OCI-LY3 (cell line): ENCODE data around the gene DUSP2.
A peak's percentile ranks its signal among the peaks of the same experiment; 100 is the strongest.

Experiments
- H2AFZ ChIP-seq: fragments of 200-600, 300-600 bp; shearing (Covaris generic); 2 replicates; pipeline ENCODE4 v1.6.0; 2014; ENCODE audit warnings: antibody characterized with exemption, low read depth, low read length
- H3K27ac ChIP-seq: fragments of 200-600, 300-600 bp; sonication (generic); 2 replicates; pipeline ENCODE4 v1.5.1; 2014; ENCODE audit warnings: mild to moderate bottlenecking, low read length, moderate library complexity, mixed read lengths
- H3K27me3 ChIP-seq: fragments of 200-600, 300-600 bp; sonication (generic); 2 replicates; pipeline ENCODE4 v1.6.1; 2014; ENCODE audit warnings: low read depth, low read length, mixed read lengths
- H3K36me3 ChIP-seq: fragments of 200-600, 300-600 bp; sonication (generic); replicated peaks from 2 replicates; pipeline ENCODE3; 2014; ENCODE audit warnings: low read depth, low read length, mixed read lengths
- H3K4me1 ChIP-seq: fragments of 300-600, 200-600 bp; sonication (generic); 2 replicates; pipeline ENCODE4 v1.6.1; 2014; ENCODE audit warnings: low read length, mixed read lengths
- H3K4me2 ChIP-seq: fragments of 200-600, 300-600 bp; sonication (generic); 2 replicates; pipeline ENCODE4 v1.6.1; 2014; ENCODE audit warnings: low read length, mixed read lengths
- H3K4me3 ChIP-seq: fragments of 300-600, 200-600 bp; sonication (generic); 2 replicates; pipeline ENCODE4 v1.5.1; 2014; ENCODE audit warnings: antibody characterized with exemption, mild to moderate bottlenecking, low read length, moderate library complexity
- H3K79me2 ChIP-seq: fragments of 300-600, 200-600 bp; shearing (Covaris generic); 2 replicates; pipeline ENCODE4 v1.6.1; 2014; ENCODE audit warnings: mild to moderate bottlenecking, low read length, mixed read lengths
- H3K9ac ChIP-seq: fragments of 300-600, 200-600 bp; shearing (Covaris generic); 2 replicates; pipeline ENCODE4 v1.6.0; 2014; ENCODE audit warnings: mild to moderate bottlenecking, low read length, moderate library complexity
- H3K9me3 ChIP-seq: fragments of 200-600, 300-600 bp; shearing (Covaris generic); 2 replicates; pipeline ENCODE4 v1.6.1; 2014; ENCODE audit warnings: low read length, mixed read lengths; ENCODE audit not compliant: insufficient read depth
- H4K20me1 ChIP-seq: fragments of 200-600, 300-600 bp; sonication (generic); 2 replicates; pipeline ENCODE4 v1.6.1; 2016; ENCODE audit warnings: low read length, mixed read lengths; ENCODE audit not compliant: insufficient read depth
- EZH2phosphoT487 ChIP-seq: fragments of 200-600 bp; shearing (Covaris generic); IDR thresholded peaks from 2 replicates; pipeline ENCODE4 v1.6.1; 2018; ENCODE audit warnings: antibody characterized with exemption, mixed run types, low read depth
- TF ChIP-seq, protein P1 (sequence below): fragments of 200-600, 300-600 bp; sonication (generic); IDR thresholded peaks from 2 replicates; pipeline ENCODE4 v1.5.1; 2014; ENCODE audit warnings: antibody characterized with exemption, low read length, low read depth

The DUSP2 gene

DNA sequence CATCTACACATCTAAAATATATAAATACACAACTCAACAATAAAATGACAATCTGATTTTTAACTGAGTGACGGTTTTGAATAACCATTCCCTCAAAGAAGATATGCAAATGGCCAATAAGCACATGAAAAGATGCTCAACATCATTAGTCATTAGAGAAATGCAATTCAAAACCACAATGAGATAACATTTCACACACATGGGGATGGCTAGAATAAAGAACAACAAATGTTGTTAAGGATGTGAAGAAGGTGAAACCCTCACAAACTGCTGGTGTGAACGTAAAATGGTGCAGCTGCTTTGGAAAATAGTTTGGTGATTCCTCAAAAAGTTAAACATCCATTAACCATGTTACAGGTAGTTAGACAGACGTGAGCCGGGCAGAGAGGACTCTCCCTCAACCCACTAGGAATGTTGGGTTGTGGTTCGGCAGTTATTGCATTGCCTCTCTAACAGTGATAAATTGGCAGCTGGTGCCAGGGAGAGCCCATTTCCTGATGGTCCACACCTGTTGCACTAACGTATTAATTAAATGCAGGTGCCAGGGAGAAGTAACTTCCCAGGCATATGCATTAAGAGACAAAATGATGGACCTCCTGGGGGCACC, 22.3 kb upstream of the DUSP2 start:
- Histone ChIP-seq H3K79me2 (no peaks in the 10 kb centered on the region), H3K9me3 (0 out of 2 replicates have a peak, but pooled peaks cover 4% of the 10 kb centered on the region), H3K4me2 (no peak overlapping the region), H3K4me1 (peaks cover 27% of the 10 kb centered on the region), H3K36me3 (no peaks in the 10 kb centered on the region), H4K20me1 (no peaks in the 10 kb centered on the region), H3K27ac (no peak overlapping the region), H3K4me3 (no peak overlapping the region), H3K27me3 (no peaks in the 10 kb centered on the region), H3K9ac (no peak overlapping the region), H2AFZ (no peak overlapping the region)
- no peak for TF ChIP-seq EZH2phosphoT487

DNA sequence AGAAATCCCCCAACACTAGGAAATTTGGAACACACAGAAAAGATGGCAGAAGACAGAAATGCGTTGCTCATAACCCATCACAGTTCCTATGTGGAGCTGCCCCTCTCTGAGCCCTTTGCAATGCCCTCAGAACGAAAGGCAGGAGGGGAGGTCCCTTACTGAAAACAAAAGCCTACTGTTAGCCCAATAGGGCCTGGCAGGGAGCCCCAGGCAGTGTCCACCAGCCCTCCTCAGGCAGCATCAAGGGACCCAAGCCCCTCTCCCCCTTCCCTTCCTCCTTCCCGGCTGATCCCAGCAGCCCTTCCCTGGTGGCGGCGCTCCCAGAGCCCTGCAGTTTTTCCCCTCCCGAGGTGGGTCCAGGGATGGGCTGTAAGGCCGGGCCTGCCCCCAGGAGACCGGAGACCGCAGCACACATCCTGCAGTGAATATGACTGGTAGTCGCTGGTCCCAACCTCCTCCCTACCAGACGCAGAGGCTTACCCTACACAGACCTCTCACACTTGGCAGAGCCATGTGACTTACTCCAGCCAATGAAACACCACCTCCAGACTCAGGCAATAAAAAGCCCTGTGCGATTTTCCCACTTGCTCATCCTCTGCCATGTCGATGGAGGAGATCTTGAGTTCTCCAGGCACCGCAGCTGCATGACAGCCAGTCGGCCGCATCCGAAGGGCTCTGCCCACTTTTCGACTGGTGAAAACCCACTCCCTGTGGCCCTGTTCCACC, 19.4 kb upstream of the DUSP2 start:
- TF ChIP-seq EZH2phosphoT487, result no peak
- TF ChIP-seq, protein P1, sequence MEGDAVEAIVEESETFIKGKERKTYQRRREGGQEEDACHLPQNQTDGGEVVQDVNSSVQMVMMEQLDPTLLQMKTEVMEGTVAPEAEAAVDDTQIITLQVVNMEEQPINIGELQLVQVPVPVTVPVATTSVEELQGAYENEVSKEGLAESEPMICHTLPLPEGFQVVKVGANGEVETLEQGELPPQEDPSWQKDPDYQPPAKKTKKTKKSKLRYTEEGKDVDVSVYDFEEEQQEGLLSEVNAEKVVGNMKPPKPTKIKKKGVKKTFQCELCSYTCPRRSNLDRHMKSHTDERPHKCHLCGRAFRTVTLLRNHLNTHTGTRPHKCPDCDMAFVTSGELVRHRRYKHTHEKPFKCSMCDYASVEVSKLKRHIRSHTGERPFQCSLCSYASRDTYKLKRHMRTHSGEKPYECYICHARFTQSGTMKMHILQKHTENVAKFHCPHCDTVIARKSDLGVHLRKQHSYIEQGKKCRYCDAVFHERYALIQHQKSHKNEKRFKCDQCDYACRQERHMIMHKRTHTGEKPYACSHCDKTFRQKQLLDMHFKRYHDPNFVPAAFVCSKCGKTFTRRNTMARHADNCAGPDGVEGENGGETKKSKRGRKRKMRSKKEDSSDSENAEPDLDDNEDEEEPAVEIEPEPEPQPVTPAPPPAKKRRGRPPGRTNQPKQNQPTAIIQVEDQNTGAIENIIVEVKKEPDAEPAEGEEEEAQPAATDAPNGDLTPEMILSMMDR, result no peak
- H3K27ac ChIP-seq, result peak overlapping the region; percentile 89
- no peaks in the 10 kb centered on the region for H3K9me3 ChIP-seq
- peak overlapping the region; percentile 85 for H2AFZ ChIP-seq
- H3K79me2 ChIP-seq, result no peaks in the 10 kb centered on the region
- no peaks in the 10 kb centered on the region for H3K27me3 ChIP-seq
- no peaks in the 10 kb centered on the region for H4K20me1 ChIP-seq
- H3K36me3 ChIP-seq, result no peaks in the 10 kb centered on the region
- peak overlapping the region; percentile 87 for H3K9ac ChIP-seq
- peak overlapping the region; percentile 95 for H3K4me2 ChIP-seq
- peak overlapping the region; percentile 81 for H3K4me3 ChIP-seq
- peaks cover 35% of the 10 kb centered on the region for H3K4me1 ChIP-seq

DNA sequence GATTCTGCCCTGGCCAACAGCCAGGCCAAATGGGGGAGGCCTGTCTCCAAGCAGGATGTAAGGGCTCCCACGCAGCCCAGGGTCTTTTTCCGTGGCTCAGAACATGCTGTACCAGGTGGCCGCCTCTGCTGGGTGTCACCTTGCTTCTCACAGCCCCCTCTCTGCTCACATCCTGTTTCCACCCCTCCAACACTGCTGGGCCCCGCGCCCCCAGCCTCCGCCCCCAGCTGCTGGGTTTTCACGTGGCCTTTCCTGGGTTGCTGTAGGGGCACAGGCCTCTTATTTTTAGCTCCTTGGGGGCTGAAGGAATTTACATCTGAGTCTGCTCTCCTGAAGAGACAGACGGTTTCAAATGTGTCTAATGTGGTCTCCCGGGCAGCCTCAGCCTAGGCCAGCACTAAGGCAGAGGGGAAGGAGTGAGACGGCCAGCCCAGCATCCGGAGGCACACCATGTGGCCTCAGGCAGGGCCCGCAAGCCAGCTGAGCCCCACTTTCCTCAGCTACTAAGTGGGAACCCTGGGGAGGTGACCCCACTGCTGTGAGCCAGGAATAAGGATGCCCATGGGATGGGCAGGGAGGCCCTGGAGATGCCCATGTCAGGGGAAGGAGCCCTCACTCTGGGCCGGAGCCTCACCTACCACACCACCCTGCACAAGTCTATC, 18.7 kb upstream of the DUSP2 start:
- Histone ChIP-seq H3K4me1 (peaks cover 35% of the 10 kb centered on the region), H3K36me3 (no peaks in the 10 kb centered on the region), H3K79me2 (no peaks in the 10 kb centered on the region), H3K4me3 (peak overlapping the region; percentile 81), H2AFZ (peak overlapping the region; percentile 9; the same call in 1 of the 2 replicates), H4K20me1 (no peaks in the 10 kb centered on the region), H3K9ac (peak overlapping the region; percentile 87), H3K9me3 (no peaks in the 10 kb centered on the region), H3K27me3 (no peaks in the 10 kb centered on the region), H3K4me2 (peak overlapping the region; percentile 95), H3K27ac (peak overlapping the region; percentile 89)
- TF ChIP-seq, protein P1, result no peak
- TF ChIP-seq EZH2phosphoT487, result no peak

DNA sequence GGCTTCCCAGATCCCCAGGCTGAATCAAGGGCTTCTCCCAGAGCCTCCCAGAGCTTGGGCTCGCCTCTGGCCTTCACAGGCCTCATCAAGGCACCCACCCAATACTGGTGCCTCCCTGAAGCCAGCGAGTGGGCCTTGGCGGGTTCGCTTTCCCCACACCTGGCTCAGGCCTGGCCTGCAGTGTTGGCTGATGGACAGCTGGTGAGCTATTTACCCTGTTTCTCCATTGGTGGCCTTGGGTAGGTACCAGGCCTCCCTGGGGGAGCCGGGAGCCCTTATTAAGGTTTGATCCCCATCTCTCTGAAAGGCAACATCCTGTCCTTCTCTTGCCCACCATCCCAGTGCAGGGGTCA, 18.2 kb upstream of the DUSP2 start:
- Histone ChIP-seq H3K9ac (peak overlapping the region; percentile 87), H3K4me2 (peak overlapping the region; percentile 95), H3K27me3 (no peaks in the 10 kb centered on the region), H3K4me1 (peaks cover 38% of the 10 kb centered on the region), H3K4me3 (peak overlapping the region; percentile 81), H3K9me3 (no peaks in the 10 kb centered on the region), H3K27ac (peak overlapping the region; percentile 89), H3K36me3 (no peaks in the 10 kb centered on the region), H3K79me2 (no peaks in the 10 kb centered on the region), H2AFZ (no peak overlapping the region), H4K20me1 (no peaks in the 10 kb centered on the region)
- TF ChIP-seq, protein P1, result no peak
- TF ChIP-seq EZH2phosphoT487, result no peak
